Trophoblast cell (in vitro differentiated cells and primary cell): Measurements from ENCODE around the gene TEX261.

Source experiments
- DNase-seq, 2 donors: peaks; one replicate each; pipeline ENCODE4 v3.0.0-alpha.2; 2016
- H2AFZ ChIP-seq: 2 replicates; pipeline ENCODE4 v1.6.1; 2013; ENCODE audit warnings: low read length, moderate library complexity, mild to moderate bottlenecking; ENCODE audit not compliant: insufficient read depth, poor library complexity
- H2AK5ac ChIP-seq: 2 replicates; pipeline ENCODE4 v1.6.1; 2013; ENCODE audit warnings: mild to moderate bottlenecking, low read length
- H2BK120ac ChIP-seq: 2 replicates; pipeline ENCODE4 v1.6.1; 2013; ENCODE audit warnings: low read length, mild to moderate bottlenecking, moderate library complexity; ENCODE audit not compliant: insufficient read depth, poor library complexity
- H2BK12ac ChIP-seq: 2 replicates; pipeline ENCODE4 v1.6.1; 2013; ENCODE audit warnings: mild to moderate bottlenecking, low read length, moderate library complexity
- H2BK5ac ChIP-seq: 2 replicates; pipeline ENCODE4 v1.6.1; 2013; ENCODE audit warnings: low read length, low read depth, moderate library complexity, mild to moderate bottlenecking; ENCODE audit not compliant: poor library complexity
- H3K14ac ChIP-seq: 2 replicates; pipeline ENCODE4 v1.6.1; 2013; ENCODE audit warnings: mild to moderate bottlenecking, low read length
- H3K18ac ChIP-seq: 2 replicates; pipeline ENCODE4 v1.6.1; 2013; ENCODE audit warnings: mild to moderate bottlenecking, low read length
- H3K23ac ChIP-seq: 2 replicates; pipeline ENCODE4 v1.6.1; 2013; ENCODE audit warnings: low read length
- H3K27ac ChIP-seq: 2 replicates; pipeline ENCODE4 v1.5.1; 2013; ENCODE audit warnings: low read depth, mild to moderate bottlenecking, inconsistent platforms, low read length, moderate library complexity
- H3K27me3 ChIP-seq: 2 replicates; pipeline ENCODE4 v1.6.1; 2013; ENCODE audit warnings: inconsistent platforms, mild to moderate bottlenecking, low read length, moderate library complexity; ENCODE audit not compliant: insufficient read depth
- H3K36me3 ChIP-seq, 2 experiments: 1 replicate in 1 of 2; 2 replicates in 1 of 2; pipeline ENCODE4 v1.6.1; 2013; ENCODE audit warnings: low read length in 2 of 2, mild to moderate bottlenecking in 2 of 2, moderate library complexity in 1 of 2; ENCODE audit not compliant: insufficient read depth in 2 of 2, control insufficient read depth in 1 of 2
- H3K4ac ChIP-seq: 2 replicates; pipeline ENCODE4 v1.6.1; 2013; ENCODE audit warnings: low read depth, mild to moderate bottlenecking, low read length, moderate library complexity
- H3K4me1 ChIP-seq, 2 experiments: 1 replicate in 1 of 2; 2 replicates in 1 of 2; pipeline ENCODE4 v1.6.1; 2013; ENCODE audit warnings: low read length in 2 of 2, mild to moderate bottlenecking in 2 of 2, moderate library complexity in 1 of 2; ENCODE audit not compliant: insufficient read depth in 2 of 2, control insufficient read depth in 1 of 2
- H3K4me2 ChIP-seq: 2 replicates; pipeline ENCODE4 v1.6.1; 2013; ENCODE audit warnings: inconsistent platforms, mild to moderate bottlenecking, low read length, moderate library complexity
- H3K4me3 ChIP-seq: 2 replicates; pipeline ENCODE4 v1.5.1; 2013; ENCODE audit warnings: mild to moderate bottlenecking, low read depth, low read length, inconsistent platforms
- H3K79me1 ChIP-seq: one replicate; pipeline ENCODE4 v1.6.1; 2013; ENCODE audit warnings: low read length
- H3K79me2 ChIP-seq: 2 replicates; pipeline ENCODE4 v1.6.1; 2013; ENCODE audit warnings: low read length, mild to moderate bottlenecking; ENCODE audit not compliant: control insufficient read depth, insufficient read depth, poor library complexity
- H3K9ac ChIP-seq: 2 replicates; pipeline ENCODE4 v1.6.1; 2013; ENCODE audit warnings: mild to moderate bottlenecking, low read length
- H3K9me3 ChIP-seq: 2 replicates; pipeline ENCODE4 v1.6.1; 2013; ENCODE audit warnings: low read depth, mild to moderate bottlenecking, control low read depth, inconsistent platforms, low read length; ENCODE audit not compliant: insufficient read depth
- H4K12ac ChIP-seq: 2 replicates; pipeline ENCODE4 v1.6.1; 2013; ENCODE audit warnings: low read depth, mild to moderate bottlenecking, low read length, moderate library complexity
- H4K8ac ChIP-seq: 2 replicates; pipeline ENCODE4 v1.6.1; 2013; ENCODE audit warnings: low read depth, mild to moderate bottlenecking, low read length, moderate library complexity
- H4K91ac ChIP-seq: one replicate; pipeline ENCODE4 v1.6.1; 2013; ENCODE audit warnings: low read depth, mild to moderate bottlenecking, low read length, moderate library complexity
- WGBS: extraction: QIAGEN DNeasy Blood & Tissue Kit; methylation state at CpG from one replicate; pipeline ENCODE4 v1.1.7; 2013; ENCODE audit warnings: missing lambda C conversion rate; ENCODE audit not compliant: insufficient read length, insufficient coverage; ENCODE audit errors: extremely low coverage; 5-methylcytosine and 5-hydroxymethylcytosine counted together

The TEX261 gene

DNA sequence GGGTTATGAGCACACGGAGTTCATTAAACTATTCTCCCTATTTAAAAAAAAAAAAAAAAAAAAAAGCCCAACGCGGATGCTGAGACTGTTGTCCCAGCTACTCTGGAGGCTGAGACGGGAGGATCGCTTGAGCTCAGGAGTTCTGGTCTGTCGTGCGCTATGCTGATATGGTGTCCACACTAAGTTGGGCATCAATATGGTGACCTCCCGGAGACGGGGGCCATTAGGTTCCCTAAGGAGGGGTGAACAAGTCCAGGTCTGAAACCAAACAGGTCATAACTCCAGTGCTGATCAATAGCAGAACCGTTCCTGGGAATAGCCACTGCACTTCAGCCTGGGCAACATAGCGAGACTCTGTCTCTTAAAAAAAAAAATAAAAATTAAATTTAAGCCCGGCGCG is 29.2 kb downstream of the TEX261 start:
- H2BK120ac ChIP-seq: no peak overlapping the region
- no peak overlapping the region for H4K12ac ChIP-seq
- H3K18ac ChIP-seq: no peak overlapping the region
- H3K9ac ChIP-seq: no peak overlapping the region
- H3K23ac ChIP-seq: no peak overlapping the region
- H2AFZ ChIP-seq: no peak overlapping the region
- no peak overlapping the region for H3K4ac ChIP-seq
- H4K91ac ChIP-seq: no peak overlapping the region
- peaks cover 3% of the 10 kb centered on the region for H3K27me3 ChIP-seq
- H3K79me1 ChIP-seq: no peaks in the 10 kb centered on the region
- WGBS: no CpG with 5 or more reads among the region's 14 CpGs
- H2BK12ac ChIP-seq: no peak overlapping the region
- H4K8ac ChIP-seq: no peak overlapping the region
- H2BK5ac ChIP-seq: no peak overlapping the region
- H3K4me1 ChIP-seq: peaks cover 0 to 2% of the 10 kb centered on the region in 2 experiments
- H2AK5ac ChIP-seq: no peak overlapping the region
- H3K14ac ChIP-seq: no peak overlapping the region
- H3K9me3 ChIP-seq: peaks cover 2% of the 10 kb centered on the region
- H3K36me3 ChIP-seq: no peaks in the 10 kb centered on the region
- no peak overlapping the region for H3K4me3 ChIP-seq
- H3K79me2 ChIP-seq: no peaks in the 10 kb centered on the region
- H3K27ac ChIP-seq: no peak overlapping the region
- H3K4me2 ChIP-seq: no peak overlapping the region
- DNase-seq: no peak

DNA sequence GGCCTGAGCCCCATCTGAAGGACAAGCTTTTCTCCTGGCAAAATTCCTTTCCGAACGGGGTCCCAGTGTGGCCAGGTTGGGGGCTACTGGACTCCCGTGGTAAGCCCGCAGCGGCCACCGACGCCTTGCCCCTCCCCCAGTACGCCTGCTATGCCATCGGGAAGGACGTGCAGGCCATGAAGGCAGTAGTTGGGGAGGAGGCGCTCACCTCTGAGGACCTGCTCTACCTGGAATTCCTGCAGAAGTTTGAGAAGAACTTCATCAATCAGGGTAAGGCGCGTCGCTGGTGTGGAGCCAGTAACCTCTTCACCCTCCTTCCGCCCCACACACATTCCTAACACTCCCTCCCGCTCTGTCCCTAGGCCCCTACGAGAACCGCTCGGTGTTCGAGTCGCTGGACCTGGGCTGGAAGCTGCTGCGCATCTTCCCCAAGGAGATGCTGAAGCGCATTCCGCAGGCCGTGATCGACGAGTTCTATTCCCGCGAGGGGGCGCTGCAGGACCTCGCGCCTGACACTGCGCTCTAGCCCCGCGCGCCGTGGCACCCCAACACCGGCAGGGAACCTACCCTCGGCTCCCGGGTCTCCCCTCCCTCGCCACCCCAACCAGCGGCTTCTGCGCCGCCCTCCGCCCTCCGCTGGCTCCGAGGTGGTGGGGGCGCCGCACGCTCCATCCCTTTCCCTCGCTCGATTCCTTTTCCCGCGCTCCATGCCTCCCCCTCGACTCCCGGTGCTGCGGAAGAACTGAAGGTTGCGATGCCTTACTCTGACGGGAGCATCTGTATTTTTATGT is 29.9 kb downstream of the TEX261 start:
- H3K23ac ChIP-seq: no peak overlapping the region
- H4K12ac ChIP-seq: no peak overlapping the region
- H3K36me3 ChIP-seq: no peaks in the 10 kb centered on the region
- H3K18ac ChIP-seq: no peak overlapping the region
- peak overlapping the region; percentile 60 for H3K4me2 ChIP-seq
- no peak overlapping the region for H2AK5ac ChIP-seq
- H2BK120ac ChIP-seq: no peak overlapping the region
- peak in 1 of 2 donors; percentile 69 for DNase-seq
- WGBS: no CpG with 5 or more reads among the region's 59 CpGs
- no peak overlapping the region for H2BK12ac ChIP-seq
- no peak overlapping the region for H2AFZ ChIP-seq
- no peak overlapping the region for H3K4me3 ChIP-seq
- H3K27me3 ChIP-seq: peaks cover 3% of the 10 kb centered on the region
- no peak overlapping the region for H4K91ac ChIP-seq
- no peak overlapping the region for H2BK5ac ChIP-seq
- no peak overlapping the region for H3K27ac ChIP-seq
- no peak overlapping the region for H3K14ac ChIP-seq
- H3K79me1 ChIP-seq: no peaks in the 10 kb centered on the region
- no peak overlapping the region for H3K9ac ChIP-seq
- H3K79me2 ChIP-seq: no peaks in the 10 kb centered on the region
- H3K9me3 ChIP-seq: peaks cover 2% of the 10 kb centered on the region
- peaks cover 0 to 2% of the 10 kb centered on the region in 2 experiments for H3K4me1 ChIP-seq
- H3K4ac ChIP-seq: no peak overlapping the region
- H4K8ac ChIP-seq: no peak overlapping the region

GRCh38 chr2:70964133-70964532 is 30.5 kb downstream of the TEX261 start:
- no peak overlapping the region for H3K18ac ChIP-seq
- H3K79me2 ChIP-seq: no peaks in the 10 kb centered on the region
- H3K9ac ChIP-seq: no peak overlapping the region
- no peak overlapping the region for H3K4me2 ChIP-seq
- no peak overlapping the region for H2AFZ ChIP-seq
- no peaks in the 10 kb centered on the region for H3K36me3 ChIP-seq
- no peak for DNase-seq
- H3K4ac ChIP-seq: no peak overlapping the region
- peaks cover 3% of the 10 kb centered on the region for H3K27me3 ChIP-seq
- no peak overlapping the region for H2BK120ac ChIP-seq
- H4K91ac ChIP-seq: no peak overlapping the region
- no peak overlapping the region for H3K4me3 ChIP-seq
- H3K79me1 ChIP-seq: no peaks in the 10 kb centered on the region
- no peak overlapping the region for H3K23ac ChIP-seq
- H3K9me3 ChIP-seq: peaks cover 2% of the 10 kb centered on the region
- no CpG with 5 or more reads among the region's 4 CpGs for WGBS
- no peak overlapping the region for H4K12ac ChIP-seq
- no peak overlapping the region for H2BK12ac ChIP-seq
- no peak overlapping the region for H3K27ac ChIP-seq
- H4K8ac ChIP-seq: no peak overlapping the region
- no peak overlapping the region for H3K14ac ChIP-seq
- no peak overlapping the region for H2AK5ac ChIP-seq
- peaks cover 0 to 2% of the 10 kb centered on the region in 2 experiments for H3K4me1 ChIP-seq
- H2BK5ac ChIP-seq: no peak overlapping the region

DNA sequence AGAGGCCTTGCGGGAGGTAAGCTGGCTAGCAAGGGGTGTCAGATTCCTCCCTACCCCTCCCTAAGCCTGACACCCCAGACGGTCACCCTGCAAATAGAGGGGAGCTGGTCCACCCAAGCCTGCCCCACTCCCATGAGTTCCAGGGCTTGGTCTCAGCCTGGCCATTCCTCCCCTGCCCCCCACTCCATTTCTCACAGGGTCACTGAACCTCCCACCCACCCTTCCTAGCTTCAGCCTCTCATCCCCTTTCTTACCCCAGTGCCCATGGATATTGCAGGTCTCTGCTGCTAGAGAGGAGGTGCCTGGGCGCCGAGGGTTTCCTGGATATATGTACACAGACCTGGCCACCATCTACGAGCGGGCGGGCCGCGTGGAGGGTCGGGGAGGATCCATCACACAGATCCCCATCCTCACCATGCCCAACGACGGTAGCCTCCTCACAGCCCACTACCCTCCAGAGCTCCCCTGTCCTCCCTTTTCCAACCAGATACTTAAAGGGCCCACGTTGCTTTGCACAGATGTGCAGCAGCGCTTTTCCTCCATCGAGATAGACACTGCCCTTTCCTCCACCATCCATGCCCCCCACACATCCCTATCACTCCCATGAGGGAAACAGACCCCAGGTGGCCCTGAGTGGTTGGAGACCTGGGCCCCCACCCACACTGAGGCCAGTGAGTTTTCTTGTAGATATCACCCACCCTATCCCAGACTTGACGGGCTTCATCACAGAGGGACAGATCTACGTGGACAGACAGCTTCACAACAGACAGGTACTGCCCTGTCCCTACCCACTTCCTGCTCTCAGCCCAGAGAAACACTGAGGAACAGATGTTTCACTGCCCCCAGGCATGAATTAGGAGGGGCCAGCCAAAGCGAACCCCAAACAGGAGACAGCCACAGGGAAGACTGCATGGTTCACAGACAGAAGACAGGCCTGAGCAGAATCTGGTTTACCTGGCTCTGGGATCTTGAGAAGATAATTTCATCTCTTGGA is 31.5 kb downstream of the TEX261 start:
- peaks cover 0 to 2% of the 10 kb centered on the region in 2 experiments for H3K4me1 ChIP-seq
- no peak overlapping the region for H4K8ac ChIP-seq
- DNase-seq: no peak
- no peak overlapping the region for H3K14ac ChIP-seq
- H2BK120ac ChIP-seq: no peak overlapping the region
- H3K79me1 ChIP-seq: no peaks in the 10 kb centered on the region
- H3K4ac ChIP-seq: no peak overlapping the region
- no peak overlapping the region for H2AK5ac ChIP-seq
- no peak overlapping the region for H3K4me2 ChIP-seq
- no peak overlapping the region for H4K91ac ChIP-seq
- no peaks in the 10 kb centered on the region for H3K36me3 ChIP-seq
- H2AFZ ChIP-seq: no peak overlapping the region
- no peak overlapping the region for H3K18ac ChIP-seq
- no peak overlapping the region for H3K9ac ChIP-seq
- H3K27me3 ChIP-seq: peaks cover 3% of the 10 kb centered on the region
- no CpG with 5 or more reads among the region's 18 CpGs for WGBS
- no peak overlapping the region for H3K23ac ChIP-seq
- no peak overlapping the region for H4K12ac ChIP-seq
- no peaks in the 10 kb centered on the region for H3K79me2 ChIP-seq
- H2BK5ac ChIP-seq: no peak overlapping the region
- no peak overlapping the region for H3K27ac ChIP-seq
- peaks cover 2% of the 10 kb centered on the region for H3K9me3 ChIP-seq
- no peak overlapping the region for H2BK12ac ChIP-seq
- H3K4me3 ChIP-seq: no peak overlapping the region
